ENCODE data around the gene C4orf50. TPM values are rescaled to one million over a fixed set of nuclear protein-coding genes. Genes with fewer than 3 reads are reported as not detected.
A peak's percentile ranks its signal among the peaks of the same experiment; 100 is the strongest.

C4orf50 gene
- polyA plus RNA-seq, 1 donor from 2014 or later: not detected

DNA sequence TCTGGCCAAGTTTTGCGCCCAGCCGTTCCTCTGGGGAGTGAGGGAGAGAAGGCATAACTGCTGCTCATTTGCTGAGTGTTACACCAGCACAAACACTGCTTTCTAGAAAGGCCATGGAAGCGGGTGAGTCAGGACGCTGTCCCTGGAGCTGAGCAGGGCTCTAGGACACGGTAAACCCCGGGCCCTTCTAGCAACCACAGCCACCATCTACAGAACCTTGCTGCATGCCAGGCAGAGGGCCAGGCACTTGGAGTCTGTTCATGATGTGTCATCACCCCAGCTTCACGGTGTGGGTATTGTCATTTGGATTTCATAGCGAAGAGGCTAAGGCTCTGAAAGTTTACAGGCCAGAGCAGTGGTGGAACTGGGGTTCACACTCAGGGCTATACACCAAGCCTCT, 31.8 kb upstream of the C4orf50 start:
- H3K36me3 Mint-ChIP-seq: no peaks in the 10 kb centered on the region
- H3K27me3 Mint-ChIP-seq: no peaks in the 10 kb centered on the region
- no peaks in the 10 kb centered on the region for H3K4me1 Mint-ChIP-seq
- no peak overlapping the region for H3K4me3 Mint-ChIP-seq
- H3K9me3 Mint-ChIP-seq: no peaks in the 10 kb centered on the region
- no peak overlapping the region for H3K27ac Mint-ChIP-seq

- Mint-ChIP-seq H3K27ac (no peak overlapping the region), H3K27me3 (no peaks in the 10 kb centered on the region), H3K36me3 (no peaks in the 10 kb centered on the region), H3K4me3 (no peak overlapping the region), H3K9me3 (no peaks in the 10 kb centered on the region), H3K4me1 (no peaks in the 10 kb centered on the region)
Measured at GRCh38 chr4:6049278-6049677, 31.0 kb upstream of the C4orf50 start.

DNA sequence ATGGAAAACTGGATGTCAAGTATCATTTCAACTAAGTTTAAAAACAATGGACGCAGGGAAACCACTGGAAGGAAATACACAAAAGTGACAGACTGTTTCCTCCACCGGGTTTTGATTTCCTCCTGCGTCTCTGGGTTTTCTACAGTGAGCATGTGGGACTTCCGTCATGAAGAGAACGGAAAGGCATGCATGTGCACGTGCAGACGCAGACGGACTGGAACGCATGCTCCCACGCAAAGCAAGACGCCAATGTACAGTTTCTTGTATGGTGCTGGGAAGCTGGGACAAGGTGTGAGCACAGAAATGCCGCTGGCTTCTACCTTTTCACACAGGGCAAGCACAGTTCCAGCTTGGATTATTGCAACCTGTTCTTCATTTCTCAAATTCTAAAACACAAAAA, 30.3 kb upstream of the C4orf50 start:
- H3K27me3 Mint-ChIP-seq: no peaks in the 10 kb centered on the region
- no peaks in the 10 kb centered on the region for H3K9me3 Mint-ChIP-seq
- no peak overlapping the region for H3K4me3 Mint-ChIP-seq

GRCh38 chr4:6047130-6047673, 29.0 kb upstream of the C4orf50 start:
- no peaks in the 10 kb centered on the region for H3K36me3 Mint-ChIP-seq
- H3K9me3 Mint-ChIP-seq: peaks cover 0 to 1% (median 0%) of the 10 kb centered on the region in 3 donors
- no peak overlapping the region for H3K4me3 Mint-ChIP-seq
- no peaks in the 10 kb centered on the region for H3K4me1 Mint-ChIP-seq
- H3K27ac Mint-ChIP-seq: no peak overlapping the region
- no peaks in the 10 kb centered on the region for H3K27me3 Mint-ChIP-seq

More for the DNA sequence above, 30.3 kb upstream of the C4orf50 start:
- Mint-ChIP-seq H3K4me1 (no peaks in the 10 kb centered on the region), H3K36me3 (no peaks in the 10 kb centered on the region), H3K27ac (no peak overlapping the region)

DNA sequence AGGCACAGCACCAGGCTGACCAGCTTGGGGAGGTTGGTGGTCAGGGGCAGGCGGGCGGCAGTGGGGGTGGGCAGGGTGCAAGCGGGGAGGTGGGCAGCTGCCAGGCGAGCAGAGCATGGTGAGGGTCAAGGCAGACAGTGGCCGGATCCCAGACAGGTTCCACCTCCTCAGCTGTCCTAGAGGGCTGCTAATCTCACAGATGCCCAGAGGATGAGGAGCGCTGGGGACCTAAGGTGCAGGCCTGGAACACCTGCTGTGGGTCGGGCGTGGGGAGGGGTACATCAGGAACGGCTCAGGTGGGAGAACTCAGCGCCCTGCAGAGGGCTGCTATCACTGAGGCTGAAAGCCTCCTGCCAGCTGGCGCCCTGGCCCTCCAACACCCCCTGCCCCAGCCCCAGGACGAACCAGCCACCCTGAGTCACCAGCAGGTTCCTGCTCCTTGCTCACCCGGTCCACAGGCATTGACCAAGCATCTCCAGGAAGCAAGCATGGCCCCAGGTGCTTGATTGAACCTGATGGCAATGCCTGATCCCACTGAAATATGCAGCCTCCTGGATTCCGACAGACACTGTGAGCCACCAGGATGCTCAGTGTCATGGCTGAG, 28.4 kb upstream of the C4orf50 start:
- H3K9me3 Mint-ChIP-seq: peaks cover 0 to 2% (median 0%) of the 10 kb centered on the region in 3 donors
- H3K36me3 Mint-ChIP-seq: no peaks in the 10 kb centered on the region
- no peaks in the 10 kb centered on the region for H3K4me1 Mint-ChIP-seq
- no peak overlapping the region for H3K4me3 Mint-ChIP-seq
- no peak overlapping the region for H3K27ac Mint-ChIP-seq
- no peaks in the 10 kb centered on the region for H3K27me3 Mint-ChIP-seq

DNA sequence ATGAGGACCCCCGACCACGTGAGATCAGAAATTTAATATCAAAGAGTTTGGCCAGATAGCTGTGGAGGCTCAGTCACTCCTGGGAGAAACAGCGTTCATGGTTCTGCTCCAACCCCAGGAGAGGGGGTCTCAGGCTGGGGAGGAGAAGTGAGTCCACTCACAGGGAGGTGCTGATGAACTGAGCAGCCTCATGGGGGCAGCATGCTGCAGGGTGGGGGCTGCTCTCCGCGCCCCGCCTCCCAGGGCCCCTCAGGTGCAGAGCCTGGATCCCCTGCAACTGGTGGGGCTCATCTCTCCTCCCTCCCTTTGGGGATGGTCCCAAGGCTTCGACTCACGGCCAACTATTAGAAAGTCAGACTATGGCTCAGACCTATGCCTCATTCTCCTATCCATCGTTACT, 26.6 kb upstream of the C4orf50 start:
- H3K27ac Mint-ChIP-seq: peak overlapping the region in 1 of 3 donors; percentile 50

DNA sequence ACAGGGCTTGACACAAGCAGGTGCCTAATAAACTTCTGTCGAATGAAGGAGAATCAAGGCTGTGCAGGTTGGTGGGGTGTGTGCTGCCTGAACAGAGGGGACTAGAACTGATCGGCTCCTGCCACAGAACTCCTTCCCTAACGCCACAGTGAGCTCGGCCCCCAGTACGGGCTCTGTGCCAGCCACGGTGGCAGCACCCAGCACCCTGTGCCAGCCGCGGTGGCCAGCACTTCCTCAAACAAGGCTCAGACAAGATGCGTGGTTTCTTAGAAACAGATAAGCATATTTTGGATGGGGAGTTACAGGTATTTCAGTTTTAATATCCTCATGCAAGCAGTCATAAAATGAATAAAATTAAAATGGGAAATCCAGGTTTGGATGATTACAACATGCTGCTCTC, 26.0 kb upstream of the C4orf50 start:
- no peak overlapping the region for H3K4me3 Mint-ChIP-seq

More for the DNA sequence above, 26.6 kb upstream of the C4orf50 start:
- Mint-ChIP-seq H3K36me3 (no peaks in the 10 kb centered on the region), H3K27me3 (no peaks in the 10 kb centered on the region), H3K4me1 (no peaks in the 10 kb centered on the region), H3K9me3 (peaks cover 0 to 2% (median 0%) of the 10 kb centered on the region in 3 donors), H3K4me3 (no peak overlapping the region)

GRCh38 chr4:6043843-6044242, 25.6 kb upstream of the C4orf50 start:
- H3K4me3 Mint-ChIP-seq: no peak overlapping the region
- H3K27ac Mint-ChIP-seq: peak overlapping the region in 1 of 3 donors; percentile 77
- no peaks in the 10 kb centered on the region for H3K4me1 Mint-ChIP-seq
- no peaks in the 10 kb centered on the region for H3K27me3 Mint-ChIP-seq
- no peaks in the 10 kb centered on the region for H3K36me3 Mint-ChIP-seq
- peaks cover 0 to 2% (median 0%) of the 10 kb centered on the region in 3 donors for H3K9me3 Mint-ChIP-seq

More for the DNA sequence above, 26.0 kb upstream of the C4orf50 start:
- Mint-ChIP-seq H3K4me1 (no peaks in the 10 kb centered on the region), H3K27me3 (no peaks in the 10 kb centered on the region), H3K9me3 (peaks cover 0 to 2% (median 0%) of the 10 kb centered on the region in 3 donors), H3K27ac (peak overlapping the region in 1 of 3 donors; percentile 50), H3K36me3 (no peaks in the 10 kb centered on the region)

DNA sequence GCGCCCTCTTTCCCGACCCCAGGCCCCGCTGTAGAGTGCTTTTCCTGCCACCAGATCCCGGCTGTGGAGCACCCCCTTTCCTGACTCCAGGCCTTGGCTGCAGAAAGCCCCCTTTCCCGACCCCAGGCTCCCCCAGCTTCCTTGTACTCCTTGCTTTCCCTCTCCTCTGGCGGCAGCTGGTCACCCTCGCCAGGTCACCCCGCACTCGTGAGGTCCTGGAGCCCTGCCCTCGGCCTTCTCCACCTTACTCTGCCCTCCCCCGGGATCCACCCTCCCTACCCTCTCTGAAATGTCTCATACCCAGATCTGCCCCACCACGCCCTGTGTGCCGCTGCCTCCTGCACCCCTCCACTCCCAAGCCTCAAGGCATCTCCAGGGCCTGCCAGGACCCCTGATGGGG, 25.0 kb upstream of the C4orf50 start:
- Mint-ChIP-seq H3K4me3 (peak overlapping the region in 1 of 4 donors; percentile 5), H3K27me3 (no peaks in the 10 kb centered on the region), H3K36me3 (no peaks in the 10 kb centered on the region), H3K27ac (no peak overlapping the region), H3K9me3 (peaks cover 0 to 2% (median 0%) of the 10 kb centered on the region in 3 donors), H3K4me1 (no peaks in the 10 kb centered on the region)

GRCh38 chr4:6042293-6043063, 24.2 kb upstream of the C4orf50 start:
- Mint-ChIP-seq H3K27ac (no peak overlapping the region), H3K9me3 (peaks cover 0 to 2% (median 0%) of the 10 kb centered on the region in 3 donors), H3K4me1 (no peaks in the 10 kb centered on the region), H3K27me3 (no peaks in the 10 kb centered on the region), H3K36me3 (no peaks in the 10 kb centered on the region), H3K4me3 (no peak overlapping the region)

DNA sequence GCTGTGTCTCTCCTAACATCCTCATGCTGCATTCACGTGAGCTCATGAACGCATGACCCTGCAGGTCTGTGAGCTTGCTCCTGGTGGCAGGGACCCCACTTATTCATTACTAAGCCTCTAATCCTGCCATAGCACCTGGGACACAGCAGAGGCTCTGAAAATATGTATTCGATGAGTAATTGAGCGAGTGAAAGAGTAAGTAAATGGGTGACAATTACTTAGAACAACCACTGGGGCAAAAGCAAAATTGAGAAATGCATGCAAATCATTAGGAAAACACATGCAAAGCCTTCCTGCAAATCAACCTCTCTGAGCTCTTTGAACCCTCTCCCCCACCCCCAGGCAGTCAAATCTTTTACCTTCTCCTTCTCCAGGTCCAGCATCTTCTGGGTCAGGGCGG, 23.6 kb upstream of the C4orf50 start:
- no peaks in the 10 kb centered on the region for H3K27me3 Mint-ChIP-seq
- H3K36me3 Mint-ChIP-seq: no peaks in the 10 kb centered on the region
- peaks cover 0 to 2% (median 0%) of the 10 kb centered on the region in 3 donors for H3K9me3 Mint-ChIP-seq
- H3K4me1 Mint-ChIP-seq: no peaks in the 10 kb centered on the region
- no peak overlapping the region for H3K4me3 Mint-ChIP-seq
- H3K27ac Mint-ChIP-seq: no peak overlapping the region

- H3K27me3 Mint-ChIP-seq: no peaks in the 10 kb centered on the region
- no peak overlapping the region for H3K4me3 Mint-ChIP-seq
- H3K9me3 Mint-ChIP-seq: peaks cover 0 to 2% (median 0%) of the 10 kb centered on the region in 3 donors
- no peaks in the 10 kb centered on the region for H3K36me3 Mint-ChIP-seq
- no peak overlapping the region for H3K27ac Mint-ChIP-seq
- H3K4me1 Mint-ChIP-seq: no peaks in the 10 kb centered on the region
Measured at GRCh38 chr4:6038711-6039110, 20.5 kb upstream of the C4orf50 start.

DNA sequence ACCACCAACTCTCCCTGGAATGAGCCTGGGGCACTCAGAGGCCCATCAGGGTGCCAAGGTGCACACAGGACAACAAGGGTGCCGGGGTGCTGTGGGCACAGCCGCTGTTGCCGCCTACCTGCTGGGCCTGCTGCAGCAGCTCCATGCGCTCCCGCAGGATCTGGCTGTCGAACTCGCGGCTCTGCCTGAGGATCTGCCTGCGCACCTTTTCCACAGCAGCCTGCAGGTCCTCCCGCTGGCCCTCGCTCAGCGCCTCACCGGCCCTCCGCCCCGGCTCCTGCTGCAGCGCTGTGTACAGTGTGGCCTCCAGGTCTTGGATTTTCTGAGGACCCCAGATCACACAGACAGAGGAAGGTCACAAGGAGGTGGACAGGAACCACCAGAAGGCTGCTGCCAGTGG, 17.6 kb upstream of the C4orf50 start:
- Mint-ChIP-seq H3K36me3 (no peaks in the 10 kb centered on the region), H3K27ac (no peak overlapping the region), H3K4me3 (no peak overlapping the region), H3K9me3 (no peaks in the 10 kb centered on the region), H3K4me1 (no peaks in the 10 kb centered on the region), H3K27me3 (no peaks in the 10 kb centered on the region)

GRCh38 chr4:6033381-6033780, 15.2 kb upstream of the C4orf50 start:
- H3K9me3 Mint-ChIP-seq: peaks cover 0 to 2% (median 0%) of the 10 kb centered on the region in 3 donors
- H3K27me3 Mint-ChIP-seq: no peaks in the 10 kb centered on the region
- no peaks in the 10 kb centered on the region for H3K36me3 Mint-ChIP-seq
- H3K4me3 Mint-ChIP-seq: no peak overlapping the region
- H3K4me1 Mint-ChIP-seq: no peaks in the 10 kb centered on the region
- peak overlapping the region in 1 of 3 donors; percentile 15 for H3K27ac Mint-ChIP-seq
